Measurements from ENCODE around the gene CLIP1. TPM values are rescaled to one million over a fixed set of nuclear protein-coding genes. Genes with fewer than 3 reads are reported as not detected.
"Not testable (repeated sequence)": the region's sequence is repeated elsewhere in the genome, so short reads cannot be mapped to it uniquely, and the experiment has no call there.

The CLIP1 gene
- total RNA-seq, 4 donors from 2014 or later = 78.7 to 147 (median 118) TPM

DNA sequence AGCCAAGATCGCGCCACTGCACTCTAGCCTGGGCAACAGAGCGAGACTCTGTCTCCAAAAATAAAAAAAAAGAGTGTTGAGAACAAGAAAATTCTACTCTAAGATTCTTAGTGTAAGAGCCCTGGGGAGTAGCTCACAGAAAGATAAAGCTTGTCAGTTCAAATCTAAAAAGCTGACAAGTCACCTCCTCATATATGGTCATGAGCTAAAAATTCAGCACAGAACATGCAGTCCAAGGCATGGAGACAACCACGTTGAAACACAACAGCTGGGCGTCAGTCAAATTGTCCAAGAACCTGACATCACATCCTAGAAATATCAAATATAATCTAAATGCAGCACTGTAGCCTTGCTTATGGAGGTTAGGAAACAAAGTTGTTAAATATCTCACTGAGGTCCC lies 47.8 kb downstream of the CLIP1 start:
- intact Hi-C loops (cut with DNase I) = no loop called here
- TF ChIP-seq, protein P1, sequence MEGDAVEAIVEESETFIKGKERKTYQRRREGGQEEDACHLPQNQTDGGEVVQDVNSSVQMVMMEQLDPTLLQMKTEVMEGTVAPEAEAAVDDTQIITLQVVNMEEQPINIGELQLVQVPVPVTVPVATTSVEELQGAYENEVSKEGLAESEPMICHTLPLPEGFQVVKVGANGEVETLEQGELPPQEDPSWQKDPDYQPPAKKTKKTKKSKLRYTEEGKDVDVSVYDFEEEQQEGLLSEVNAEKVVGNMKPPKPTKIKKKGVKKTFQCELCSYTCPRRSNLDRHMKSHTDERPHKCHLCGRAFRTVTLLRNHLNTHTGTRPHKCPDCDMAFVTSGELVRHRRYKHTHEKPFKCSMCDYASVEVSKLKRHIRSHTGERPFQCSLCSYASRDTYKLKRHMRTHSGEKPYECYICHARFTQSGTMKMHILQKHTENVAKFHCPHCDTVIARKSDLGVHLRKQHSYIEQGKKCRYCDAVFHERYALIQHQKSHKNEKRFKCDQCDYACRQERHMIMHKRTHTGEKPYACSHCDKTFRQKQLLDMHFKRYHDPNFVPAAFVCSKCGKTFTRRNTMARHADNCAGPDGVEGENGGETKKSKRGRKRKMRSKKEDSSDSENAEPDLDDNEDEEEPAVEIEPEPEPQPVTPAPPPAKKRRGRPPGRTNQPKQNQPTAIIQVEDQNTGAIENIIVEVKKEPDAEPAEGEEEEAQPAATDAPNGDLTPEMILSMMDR (IDR thresholded peaks at IDR 0.05) = no peak
- TF ChIP-seq POLR2A (IDR thresholded peaks at IDR 0.05) = no peak
- H3K36me3 ChIP-seq = peaks cover 8 to 100% (median 25%) of the 10 kb centered on the region in 3 donors
- peak overlapping the region; percentile 33 to 80 (median 64) for H3K27ac ChIP-seq
- peaks cover 0 to 9% (median 5%) of the 10 kb centered on the region in 3 donors for H3K4me1 ChIP-seq
- no peaks in the 10 kb centered on the region for H3K9me3 ChIP-seq
- DNase-seq = no peak
- WGBS, 2 donors = 50 to 84% methylated on average over 5 of the region's 5 CpGs
- no peaks in the 10 kb centered on the region for H3K27me3 ChIP-seq
- H3K4me3 ChIP-seq = no peak overlapping the region

DNA sequence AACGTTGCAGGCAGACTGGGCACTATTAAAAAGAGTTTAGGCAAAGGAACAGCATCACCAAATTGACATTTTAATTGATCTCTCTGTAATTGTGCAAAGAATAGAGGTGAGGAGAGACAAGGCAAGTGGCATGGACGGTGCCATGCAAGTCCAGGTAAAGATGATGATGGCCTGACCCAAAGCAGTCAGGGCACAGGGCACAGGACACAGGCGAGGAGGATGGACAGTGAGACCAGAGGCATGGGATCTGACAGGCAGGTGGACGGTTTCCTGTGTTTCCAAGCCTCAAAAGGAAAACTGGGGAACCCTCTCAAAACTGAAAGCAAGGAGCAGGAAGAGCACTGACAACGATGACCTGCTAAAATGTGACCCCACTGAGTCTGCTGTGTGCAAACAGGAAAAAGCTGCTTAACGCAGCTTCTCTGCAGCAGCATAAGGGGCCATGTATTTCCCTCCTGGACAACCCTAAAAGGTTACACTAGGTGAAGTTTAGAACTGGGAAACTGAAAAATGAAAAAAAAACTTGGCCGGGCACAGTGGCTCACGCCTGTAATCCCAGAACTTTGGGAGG lies 50.9 kb downstream of the CLIP1 start:
- Histone ChIP-seq H3K4me1 (peaks cover 0 to 36% (median 25%) of the 10 kb centered on the region in 3 donors), H3K27ac (peak overlapping the region in 3 of 4 donors; percentile 31 to 68 (median 46)), H3K36me3 (peaks cover 0 to 85% (median 4%) of the 10 kb centered on the region in 3 donors), H3K9me3 (no peaks in the 10 kb centered on the region), H3K27me3 (no peaks in the 10 kb centered on the region), H3K4me3 (no peak overlapping the region)
- TF ChIP-seq POLR2A (IDR thresholded peaks at IDR 0.05) = no peak
- TF ChIP-seq, protein P1 (IDR thresholded peaks at IDR 0.05) = no peak
- 55 to 68% methylated on average over 8 of the region's 8 CpGs for WGBS, 2 donors
- intact Hi-C loops (cut with DNase I) = no loop called here
- no peak for DNase-seq

DNA sequence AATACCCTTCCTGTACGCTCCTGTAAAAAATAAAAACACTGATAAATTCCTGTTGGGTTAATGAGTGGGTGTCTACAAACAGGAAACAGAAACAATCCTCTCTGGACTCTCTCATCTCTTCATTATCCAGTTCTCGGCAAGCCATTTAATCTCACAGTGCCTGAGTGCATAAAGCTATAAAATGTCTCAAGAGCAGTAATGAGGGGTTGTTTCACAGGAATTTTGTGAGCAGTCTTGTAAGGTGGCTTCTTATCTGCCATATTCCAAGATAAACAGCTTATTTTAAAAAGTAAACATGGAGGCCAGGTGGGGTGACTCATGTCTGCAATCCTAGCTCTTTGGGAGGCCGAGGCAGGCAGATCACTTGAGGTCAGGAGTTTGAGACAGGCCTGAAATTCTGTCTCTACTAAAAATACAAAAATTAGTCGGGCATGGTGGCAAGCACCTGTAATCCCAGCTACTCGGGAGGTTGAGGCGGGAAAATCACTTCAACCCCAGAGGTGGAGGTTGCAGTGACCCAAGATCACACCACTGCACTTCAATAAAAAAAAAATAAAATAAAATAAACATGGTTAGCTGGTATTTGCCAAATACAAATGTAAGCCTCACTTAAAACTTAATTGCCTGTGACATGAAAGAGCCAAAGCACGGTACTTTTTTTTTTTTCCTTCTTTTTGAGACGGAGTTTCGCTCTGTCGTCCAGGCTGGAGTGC lies 54.0 kb downstream of the CLIP1 start:
- Histone ChIP-seq H3K27ac (peak overlapping the region; percentile 21 to 75 (median 64)), H3K4me1 (peaks cover 0 to 39% (median 29%) of the 10 kb centered on the region in 3 donors), H3K36me3 (peaks cover 0 to 65% (median 0%) of the 10 kb centered on the region in 3 donors), H3K9me3 (no peaks in the 10 kb centered on the region), H3K4me3 (no peak overlapping the region), H3K27me3 (no peaks in the 10 kb centered on the region)
- intact Hi-C loops (cut with DNase I) = no loop called here
- TF ChIP-seq, protein P1 (IDR thresholded peaks at IDR 0.05) = no peak
- no peak for TF ChIP-seq POLR2A (IDR thresholded peaks at IDR 0.05)
- DNase-seq = no peak
- 60 to 73% methylated on average over 10 of the region's 10 CpGs for WGBS, 2 donors

DNA sequence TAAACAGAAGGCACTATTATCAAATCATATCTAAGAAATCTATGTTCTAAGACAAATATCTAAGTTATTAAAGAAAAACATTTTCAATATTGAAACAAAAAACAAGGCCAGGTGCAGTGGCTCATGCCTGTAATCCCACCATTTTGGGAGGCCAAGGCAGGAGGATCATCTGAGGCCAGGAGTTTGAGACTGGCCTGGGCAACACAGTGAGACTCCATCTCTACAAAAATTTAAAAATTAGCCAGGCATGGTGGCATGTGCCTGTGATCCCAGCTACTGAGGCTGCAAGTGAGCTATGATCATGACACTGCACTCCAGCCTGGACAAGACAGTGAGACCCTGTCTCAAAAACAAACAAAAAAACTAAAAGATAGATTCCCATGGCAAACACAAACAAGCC lies 54.8 kb downstream of the CLIP1 start:
- H3K4me3 ChIP-seq; DNase-seq; H3K27me3 ChIP-seq; H3K9me3 ChIP-seq; intact Hi-C loops (cut with DNase I): not testable (repeated sequence)
- Histone ChIP-seq H3K4me1 (peaks cover 0 to 39% (median 29%) of the 10 kb centered on the region in 3 donors), H3K36me3 (peaks cover 0 to 65% (median 7%) of the 10 kb centered on the region in 3 donors), H3K27ac (peak overlapping the region in 3 of 4 donors; percentile 21 to 75 (median 61))

DNA sequence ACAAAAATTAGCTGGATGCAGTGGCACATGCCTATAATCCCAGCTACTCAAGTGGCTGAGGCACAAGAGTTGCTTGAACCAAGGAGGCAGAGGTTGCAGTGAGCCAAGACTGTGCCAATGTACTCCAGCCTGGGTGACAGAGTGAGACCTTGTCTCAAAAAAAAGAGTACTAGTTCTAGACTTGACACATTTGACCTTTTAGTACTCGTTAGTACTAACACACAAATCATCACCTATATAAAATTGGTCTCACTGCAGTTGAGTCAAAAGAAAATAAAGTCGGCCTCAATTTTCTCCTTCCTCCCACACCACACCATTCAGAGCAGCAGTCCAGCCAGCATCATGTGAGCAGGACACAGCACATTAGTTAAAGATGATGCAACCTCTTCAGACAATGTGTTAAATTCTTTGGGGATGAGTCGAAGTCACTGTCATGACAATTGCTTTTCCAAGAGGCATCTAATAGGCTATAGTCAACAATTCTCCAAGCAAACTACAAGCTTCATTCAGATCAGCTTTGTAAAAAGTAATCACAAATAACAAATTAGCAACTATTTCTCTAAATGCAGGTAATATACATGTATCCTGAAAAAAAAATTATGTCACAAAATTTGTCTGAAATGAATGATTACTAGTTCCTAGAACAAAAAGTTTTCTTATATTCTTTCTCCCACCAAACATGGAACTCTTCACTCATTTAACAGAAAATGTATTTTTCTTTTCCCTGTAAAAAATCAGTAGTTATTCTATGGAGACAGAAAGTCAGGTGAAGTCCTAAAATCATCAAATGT lies 55.6 kb downstream of the CLIP1 start:
- Histone ChIP-seq H3K27me3 (no peaks in the 10 kb centered on the region), H3K27ac (peak overlapping the region; percentile 11 to 82 (median 68)), H3K36me3 (peaks cover 0 to 63% (median 7%) of the 10 kb centered on the region in 3 donors), H3K4me3 (no peak overlapping the region), H3K9me3 (no peaks in the 10 kb centered on the region), H3K4me1 (peaks cover 0 to 38% (median 29%) of the 10 kb centered on the region in 3 donors)
- no peak for DNase-seq
- intact Hi-C loops (cut with DNase I) = no loop called here
- no peak for TF ChIP-seq POLR2A (IDR thresholded peaks at IDR 0.05)
- TF ChIP-seq, protein P1 (IDR thresholded peaks at IDR 0.05) = no peak
- 35 to 45% methylated on average over 3 of the region's 3 CpGs for WGBS, 2 donors

DNA sequence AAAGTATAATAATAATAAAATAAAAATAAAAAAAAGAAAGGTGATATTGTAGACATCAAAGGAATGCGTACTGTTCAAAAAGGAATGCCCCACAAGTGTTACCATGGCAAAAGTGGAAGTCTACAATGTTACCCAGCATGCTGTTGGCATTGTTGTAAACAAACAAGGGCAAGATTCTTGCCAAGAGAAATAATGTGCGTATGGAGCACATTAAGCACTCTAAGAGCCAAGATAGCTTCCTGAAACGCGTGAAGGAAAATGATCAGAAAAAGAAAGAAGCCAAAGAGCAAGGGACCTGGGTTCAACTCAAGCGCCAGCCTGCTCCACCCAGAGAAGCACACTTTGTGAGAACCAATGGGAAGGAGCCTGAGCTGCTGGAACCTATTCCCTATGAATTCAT lies 57.2 kb downstream of the CLIP1 start:
- H3K36me3 ChIP-seq = peaks cover 0 to 63% (median 14%) of the 10 kb centered on the region in 3 donors
- DNase-seq; H3K4me3 ChIP-seq; H3K27me3 ChIP-seq; intact Hi-C loops (cut with DNase I); H3K27ac ChIP-seq; H3K9me3 ChIP-seq: not testable (repeated sequence)
- H3K4me1 ChIP-seq = peaks cover 0 to 30% (median 24%) of the 10 kb centered on the region in 3 donors
- 66 to 78% methylated on average over 5 of the region's 5 CpGs for WGBS, 2 donors

All from esophagus squamous epithelium (tissue), 5 donors.